Liver (tissue), 3 donors: ENCODE results near the gene PSMB7.

ENCODE experiments used
- ATF3 ChIP-seq: IDR thresholded peaks from 2 replicates; pipeline ENCODE4 v1.6.1; 2016; ENCODE audit warnings: antibody characterized with exemption
- CTCF ChIP-seq: fragments of 150-350 bp; IDR thresholded peaks from 2 replicates; pipeline ENCODE4 v1.5.1; 2017; ENCODE audit warnings: improper control_type of control experiment, low read depth, low read length; ENCODE audit not compliant: missing input control
- EGR1 ChIP-seq, 2 donors: IDR thresholded peaks; 2 replicates each; pipeline ENCODE4 v1.6.1; 2016 to 2018; ENCODE audit warnings: antibody characterized with exemption in 2 of 2, low read depth in 2 of 2
- GABPA ChIP-seq, 2 donors: IDR thresholded peaks in 1 of 2; conservative IDR thresholded peaks in 1 of 2; 2 replicates each; pipeline ENCODE4 v1.6.1; 2016; ENCODE audit warnings: antibody characterized with exemption in 2 of 2, mild to moderate bottlenecking in 1 of 2, moderate library complexity in 1 of 2
- HNF4A ChIP-seq, 2 donors: conservative IDR thresholded peaks; 2 replicates each; pipeline ENCODE4 v1.6.1; 2016; ENCODE audit warnings: antibody characterized with exemption in 2 of 2, mild to moderate bottlenecking in 2 of 2
- JUND ChIP-seq, 2 donors: IDR thresholded peaks; 2 replicates each; pipeline ENCODE4 v1.6.1; 2016; ENCODE audit warnings: antibody characterized with exemption in 2 of 2
- MAX ChIP-seq: IDR thresholded peaks from 2 replicates; pipeline ENCODE4 v1.6.1; 2016; ENCODE audit warnings: antibody characterized with exemption
- RAD21 ChIP-seq, 2 donors: IDR thresholded peaks; 2 replicates each; pipeline ENCODE4 v1.6.1; 2016; ENCODE audit warnings: antibody characterized with exemption in 2 of 2, mild to moderate bottlenecking in 2 of 2
- REST ChIP-seq: IDR thresholded peaks from 2 replicates; pipeline ENCODE4 v1.6.1; 2016; ENCODE audit warnings: antibody characterized with exemption, mild to moderate bottlenecking
- SP1 ChIP-seq: IDR thresholded peaks from 2 replicates; pipeline ENCODE4 v1.6.1; 2018; ENCODE audit warnings: antibody characterized with exemption, mild to moderate bottlenecking
- TAF1 ChIP-seq: conservative IDR thresholded peaks from 2 replicates; pipeline ENCODE4 v1.6.1; 2016; ENCODE audit warnings: antibody characterized with exemption, mild to moderate bottlenecking
- YY1 ChIP-seq: IDR thresholded peaks from 2 replicates; pipeline ENCODE4 v1.6.1; 2016; ENCODE audit warnings: antibody characterized with exemption, mild to moderate bottlenecking
- donor health status: healthy.
- donor health status: healthy.

- no peak for TF ChIP-seq JUND (IDR thresholded peaks at IDR 0.05)
- TF ChIP-seq CTCF = no peak
- TF ChIP-seq YY1 = no peak
- no peak for TF ChIP-seq REST
- no peak for TF ChIP-seq TAF1
- TF ChIP-seq HNF4A (conservative IDR thresholded peaks at IDR 0.05) = no peak
- no peak for TF ChIP-seq RAD21 (IDR thresholded peaks at IDR 0.05)
- TF ChIP-seq GABPA (IDR thresholded peaks at IDR 0.05 in 1 of 2, conservative IDR thresholded peaks at IDR 0.05 in 1 of 2) = no peak
- TF ChIP-seq ATF3 = no peak
- no peak for TF ChIP-seq MAX
- TF ChIP-seq EGR1 (IDR thresholded peaks at IDR 0.05; ENCODE audit: low read depth in 2 of 2) = no peak
- no peak for TF ChIP-seq SP1
Observed at GRCh38 chr9:124323904-124324303, 91.3 kb downstream of the PSMB7 start.
